Right lobe of liver (tissue), 6 donors: Measurements from ENCODE around the gene CENPX. TPM values are rescaled to one million over a fixed set of nuclear protein-coding genes. Genes with fewer than 3 reads are reported as not detected.

Experiments
- ATAC-seq, 4 donors: fragments of 200-7000 bp; cut with Tn5 transposase; one replicate each; pipeline ENCODE4 v1.9.1; 2020; ENCODE audit warnings: mild to moderate bottlenecking in 4 of 4, moderate library complexity in 4 of 4
- DNase-seq, 3 donors: peaks; one replicate each; pipeline ENCODE4 v3.0.0-alpha.2; 2020
- H3K27ac ChIP-seq, 3 donors: fragments of 200-600 bp; one replicate each; pipeline ENCODE4 v1.8.0; 2022
- H3K27me3 ChIP-seq, 2 donors: fragments of 200-600 bp; one replicate each; pipeline ENCODE4 v1.8.0; 2022
- H3K36me3 ChIP-seq, 4 donors: fragments of 200-600 bp; sonication (generic) in 1 of 4; one replicate each; pipeline versions ENCODE4 v1.5.1 to v1.8.0; 2017 to 2022; ENCODE audit warnings: control low read depth in 1 of 4
- H3K4me1 ChIP-seq, 4 donors: fragments of 200-600 bp; sonication (generic) in 1 of 4; one replicate each; pipeline versions ENCODE4 v1.5.1 to v1.8.0; 2017 to 2022; ENCODE audit warnings: control low read depth in 1 of 4
- H3K4me3 ChIP-seq, 3 donors: fragments of 200-600 bp; one replicate each; pipeline ENCODE4 v1.8.0; 2022
- H3K9me3 ChIP-seq, 4 donors: fragments of 200-600 bp; sonication (generic) in 1 of 4; one replicate each; pipeline versions ENCODE4 v1.5.1 to v1.8.0; 2017 to 2022; ENCODE audit warnings: control low read depth in 1 of 4
- CTCF ChIP-seq, 4 donors: fragments of 200-600 bp in 3 of 4; fragments of 450-650 bp in 1 of 4; IDR thresholded peaks; one replicate each; pipeline versions ENCODE4 v1.5.1 to v1.8.0; 2016 to 2022; ENCODE audit warnings: antibody characterized with exemption in 4 of 4, mild to moderate bottlenecking in 2 of 4
- POLR2A ChIP-seq: fragments of 450-650 bp; IDR thresholded peaks from one replicate; pipeline ENCODE4 v1.6.1; 2017; ENCODE audit warnings: antibody characterized with exemption, mild to moderate bottlenecking
- WGBS: methylation state at CpG from one replicate; pipeline ENCODE4 v1.1.6; 2018; ENCODE audit warnings: low coverage, low lambda C conversion rate; ENCODE audit not compliant: insufficient coverage; ENCODE audit errors: missing lambda C conversion rate; 5-methylcytosine and 5-hydroxymethylcytosine counted together
- intact Hi-C, 2 donors: fragments of 100-400 bp; cut with DNase I; formaldehyde crosslinking; loops; one replicate each; pipeline versions ENCODE4 v1.11.2 to v1.14.1; 2022
- total RNA-seq, 6 experiments: library from RNA; depleted of rRNA in 2 of 6; stranded (reverse); fragments of >200 nt in 2 of 6; fragmentation: NEBNext Ultra II Directional in 3 of 6; extraction: Animal tissue kit (Norgen Biotek cat#: 25700) in 3 of 6; gene quantifications; one replicate each; pipeline versions ENCODE4 v1.1.0 to v1.2.4, GENCODE V29; 2016 to 2023
- donor health status: DM: no; HTN: yes; CAD: no.
- donor health status: DM: no; HTN: no; CAD: no.
- donor health status: DM: no; HTN: no; CAD: no.
- donor health status: DM: no; HTN: yes; CAD: no.
- donor health status: DM: no; HTN: yes; CAD: no.

Gene CENPX
- total RNA-seq, 6 experiments from 2014 or later, result 27.3 to 81.1 (median 47.8) TPM

- intact Hi-C loops, result loop anchor here (10.0 kb wide), 2 partner anchors 47 to 57 kb away; partner anchors contain the start of gene FASN (in 1 of the 2)
- DNase-seq, result no peak
- peak overlapping the region in 2 of 3 donors; percentile 56 to 89 for H3K27ac ChIP-seq
- H3K9me3 ChIP-seq, result no peaks in the 10 kb centered on the region
- no peaks in the 10 kb centered on the region for H3K27me3 ChIP-seq
- WGBS, result 4% methylated on average over 10 of the region's 10 CpGs
- H3K4me1 ChIP-seq, result peaks cover 0 to 47% (median 16%) of the 10 kb centered on the region in 4 donors
- TF ChIP-seq POLR2A (no peak), CTCF (IDR thresholded peaks at IDR 0.05) (no peak)
- no peak for ATAC-seq
- peaks cover 0 to 16% (median 0%) of the 10 kb centered on the region in 4 donors for H3K36me3 ChIP-seq
- H3K4me3 ChIP-seq, result peak overlapping the region in 2 of 3 donors; percentile 29 to 81
Observed at GRCh38 chr17:82037889-82038195, 15.2 kb upstream of the CENPX start.

GRCh38 chr17:82037092-82037888 lies 14.6 kb upstream of the CENPX start, which contains the start of gene DCXR:
Gene DCXR (minus strand): TSS chr17:82037697. CDS start chr17:82037682, 15 bp downstream.
- Histone ChIP-seq H3K9me3 (no peaks in the 10 kb centered on the region), H3K4me3 (peak within 1 kb of the TSS; percentile 68 to 97 (median 81)), H3K36me3 (peaks cover 0 to 16% (median 0%) of the 10 kb centered on the region in 4 donors), H3K4me1 (peaks cover 0 to 48% (median 16%) of the 10 kb centered on the region in 4 donors), H3K27ac (peak within 1 kb of the TSS; percentile 84 to 89 (median 89)), H3K27me3 (no peaks in the 10 kb centered on the region)
- DNase-seq (peak; percentile 98 to 99 (median 99)), ATAC-seq (peak; percentile 78 to 88 (median 81))
- intact Hi-C loops, result loop anchor here (10.0 kb wide), 2 partner anchors 48 to 58 kb away; partner anchors contain the start of gene FASN (in 1 of the 2)
- peak; percentile 99 for TF ChIP-seq POLR2A
- peak; percentile 66 to 92 (median 79) for TF ChIP-seq CTCF (IDR thresholded peaks at IDR 0.05)
- WGBS, result under 1% methylated on average over 38 of the region's 92 CpGs

GRCh38 chr17:82036634-82037091 lies 14.0 kb upstream of the CENPX start:
- Histone ChIP-seq H3K4me1 (peaks cover 0 to 52% (median 18%) of the 10 kb centered on the region in 4 donors), H3K36me3 (peaks cover 0 to 16% (median 0%) of the 10 kb centered on the region in 4 donors), H3K27ac (peak overlapping the region; percentile 84 to 89 (median 89)), H3K4me3 (peak overlapping the region; percentile 68 to 97 (median 81)), H3K9me3 (no peaks in the 10 kb centered on the region), H3K27me3 (no peaks in the 10 kb centered on the region)
- intact Hi-C loops, result loop anchor here (10.0 kb wide), 2 partner anchors 48 to 58 kb away; partner anchors contain the start of gene FASN (in 1 of the 2)
- DNase-seq (no peak), ATAC-seq (no peak)
- WGBS, result no CpG with 5 or more reads among the region's 23 CpGs
- no peak for TF ChIP-seq POLR2A
- no peak for TF ChIP-seq CTCF (IDR thresholded peaks at IDR 0.05)

GRCh38 chr17:82035956-82036633 lies 13.4 kb upstream of the CENPX start:
- Histone ChIP-seq H3K4me3 (peak overlapping the region; percentile 68 to 97 (median 81)), H3K27ac (peak overlapping the region in 1 of 3 donors; percentile 89), H3K36me3 (peaks cover 0 to 16% (median 0%) of the 10 kb centered on the region in 4 donors), H3K27me3 (no peaks in the 10 kb centered on the region), H3K4me1 (peaks cover 0 to 50% (median 15%) of the 10 kb centered on the region in 4 donors), H3K9me3 (no peaks in the 10 kb centered on the region)
- TF ChIP-seq CTCF (IDR thresholded peaks at IDR 0.05), result no peak
- no peak for TF ChIP-seq POLR2A
- ATAC-seq (peak in 1 of 4 donors; percentile 3), DNase-seq (peak in 1 of 3 donors; percentile 67)
- intact Hi-C loops, result loop anchor here (10.0 kb wide), 2 partner anchors 49 to 59 kb away; partner anchors contain the start of gene FASN (in 1 of the 2)
- WGBS, result 42% methylated on average over 6 of the region's 20 CpGs
